Endothelial cell of umbilical vein (primary cell): Measurements from ENCODE around the gene DDR2.

ENCODE experiments used
- CTCF ChIP-seq, 2 donors: IDR thresholded peaks; 1 replicate in 1 of 2; 2 replicates in 1 of 2; pipeline ENCODE4 v1.5.1; 2011; ENCODE audit warnings: low read length in 2 of 2, mild to moderate bottlenecking in 2 of 2, moderate library complexity in 2 of 2, control low read depth in 1 of 2, inconsistent platforms in 1 of 2, low read depth in 1 of 2; ENCODE audit not compliant: insufficient read depth in 1 of 2; ENCODE audit errors: extremely low read depth in 1 of 2
- EZH2 ChIP-seq: IDR thresholded peaks from 2 replicates; pipeline ENCODE4 v1.6.1; 2012; ENCODE audit warnings: borderline replicate concordance, low read depth, mild to moderate bottlenecking, moderate library complexity, low read length, inconsistent platforms; ENCODE audit not compliant: severe bottlenecking
- FOS ChIP-seq: IDR thresholded peaks from 2 replicates; pipeline ENCODE4 v1.6.1; 2011; ENCODE audit warnings: mild to moderate bottlenecking, low read length, moderate library complexity, borderline replicate concordance; ENCODE audit not compliant: insufficient read depth
- GATA2 ChIP-seq: IDR thresholded peaks from 2 replicates; pipeline ENCODE4 v1.7.0; 2011; ENCODE audit warnings: low read depth, mild to moderate bottlenecking, moderate library complexity, mixed read lengths, low read length; ENCODE audit not compliant: insufficient read length, insufficient read depth
- JUN ChIP-seq: IDR thresholded peaks from 2 replicates; pipeline ENCODE4 v1.6.1; 2011; ENCODE audit warnings: borderline replicate concordance, low read depth; ENCODE audit not compliant: insufficient read length, insufficient read depth
- MYC ChIP-seq: IDR thresholded peaks from one replicate; pipeline ENCODE4 v1.6.1; 2011; ENCODE audit warnings: mild to moderate bottlenecking, low read depth, low read length
- POLR2A ChIP-seq: IDR thresholded peaks from 2 replicates; pipeline ENCODE4 v1.6.1; 2012; ENCODE audit warnings: low read depth, mild to moderate bottlenecking, control low read depth, low read length
- POLR2AphosphoS5 ChIP-seq: IDR thresholded peaks from 2 replicates; pipeline ENCODE4 v1.6.1; 2012; ENCODE audit warnings: low read depth, mild to moderate bottlenecking, control low read depth, low read length, moderate library complexity; ENCODE audit not compliant: insufficient read depth

DNA sequence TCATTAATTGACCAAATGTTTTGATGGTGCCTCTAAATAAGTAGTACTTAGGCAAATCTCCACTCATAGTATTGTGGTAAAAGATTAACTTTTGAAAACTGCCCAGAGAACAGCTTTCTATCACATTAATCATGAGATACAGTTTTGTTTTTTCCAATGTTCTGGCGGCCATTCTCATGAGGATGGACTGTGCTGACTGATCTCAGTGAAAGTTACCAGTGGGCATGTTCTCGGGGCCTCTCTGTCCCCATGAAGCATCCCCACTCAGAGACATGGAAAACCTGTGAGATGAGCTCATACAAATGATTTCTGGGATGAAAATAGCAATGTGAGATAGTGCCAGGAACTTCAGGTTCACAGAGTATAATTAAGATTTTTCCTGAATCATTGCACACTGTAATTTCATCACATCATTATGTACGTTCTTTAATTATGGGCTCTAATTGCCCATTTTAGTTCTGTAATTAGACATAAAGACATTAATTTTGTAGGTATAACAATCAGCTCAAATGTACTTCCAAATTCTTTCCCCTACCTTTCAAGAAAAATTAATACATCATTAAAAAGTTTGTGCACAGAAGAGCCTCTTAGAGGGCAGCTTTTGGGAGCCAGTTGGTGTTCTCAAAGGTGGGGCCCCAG lies 40.5 kb downstream of the DDR2 start:
- TF ChIP-seq CTCF (IDR thresholded peaks at IDR 0.05; ENCODE audit: extremely low read depth in 1 of 2, insufficient read depth in 1 of 2, low read depth in 1 of 2, low read length in 2 of 2), result no peak
- TF ChIP-seq POLR2A, result no peak
- no peak for TF ChIP-seq GATA2
- TF ChIP-seq EZH2, result no peak
- no peak for TF ChIP-seq POLR2AphosphoS5
- TF ChIP-seq JUN, result no peak
- TF ChIP-seq MYC, result no peak
- no peak for TF ChIP-seq FOS
